Right atrium auricular region (tissue), 2 donors: ENCODE data around the gene PPP3CA. TPM values are rescaled to one million over a fixed set of nuclear protein-coding genes. Genes with fewer than 3 reads are reported as not detected.

Experiments used
- DNase-seq: peaks from one replicate; pipeline ENCODE4 v3.0.0-alpha.2; 2019; ENCODE audit warnings: low spot score
- H3K27ac ChIP-seq, 2 donors: fragments of 200-600 bp; sonication (generic); 1 replicate in 1 of 2; 2 replicates in 1 of 2; pipeline ENCODE4 v1.5.1; 2016 to 2019
- H3K27me3 ChIP-seq, 2 donors: fragments of 200-600 bp; sonication (generic); one replicate each; pipeline versions ENCODE4 v1.5.1 to v1.6.0; 2017 to 2019
- H3K36me3 ChIP-seq: fragments of 200-600 bp; sonication (generic); one replicate; pipeline ENCODE4 v1.5.1; 2016
- H3K4me1 ChIP-seq, 2 donors: fragments of 200-600 bp; sonication (generic); one replicate each; pipeline versions ENCODE4 v1.5.1 to v1.6.0; 2017 to 2019
- H3K4me3 ChIP-seq, 2 donors: fragments of 200-600 bp; sonication (generic); 1 replicate in 1 of 2; 2 replicates in 1 of 2; pipeline ENCODE4 v1.5.1; 2017 to 2019; ENCODE audit warnings: mild to moderate bottlenecking in 1 of 2, moderate library complexity in 1 of 2
- H3K9me3 ChIP-seq, 2 donors: fragments of 200-600 bp; sonication (generic); one replicate each; pipeline ENCODE4 v1.5.1; 2019
- total RNA-seq, 2 donors: library from RNA; depleted of rRNA; stranded (reverse); fragments of >200 nt; gene quantifications; one replicate each; pipeline ENCODE4 v1.1.0, GENCODE V29; 2016
- TF ChIP-seq, protein P1 (sequence below), 2 donors: fragments of 200-600 bp; sonication (generic); IDR thresholded peaks; one replicate each; pipeline ENCODE4 v1.5.1; 2019; ENCODE audit warnings: antibody characterized with exemption in 2 of 2

The PPP3CA gene
- total RNA-seq, 2 donors from 2014 or later: 11.2 to 15.7 TPM

DNA sequence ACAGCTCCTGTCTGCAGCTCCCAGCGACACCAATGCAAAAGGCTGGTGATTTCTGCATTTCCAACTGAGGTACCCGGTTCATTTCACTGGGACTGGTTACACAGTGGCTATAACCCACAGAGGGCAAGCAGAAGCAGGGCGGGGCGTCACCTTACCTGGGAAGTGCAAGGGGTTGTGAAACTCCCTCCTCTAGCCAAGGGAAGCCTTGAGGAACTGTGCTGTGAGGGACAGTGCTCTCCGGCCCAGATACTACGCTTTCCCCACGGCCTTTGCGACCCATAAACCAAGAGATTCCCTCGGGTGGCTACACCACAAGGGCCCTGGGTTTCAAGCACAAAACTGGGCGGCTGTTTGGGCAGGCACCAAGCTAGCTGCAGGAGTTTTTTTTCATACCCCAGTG is 218.9 kb downstream of the PPP3CA start:
- H3K27ac ChIP-seq: no peak overlapping the region
- H3K9me3 ChIP-seq: peaks cover 0 to 1% of the 10 kb centered on the region in 2 donors
- TF ChIP-seq, protein P1, sequence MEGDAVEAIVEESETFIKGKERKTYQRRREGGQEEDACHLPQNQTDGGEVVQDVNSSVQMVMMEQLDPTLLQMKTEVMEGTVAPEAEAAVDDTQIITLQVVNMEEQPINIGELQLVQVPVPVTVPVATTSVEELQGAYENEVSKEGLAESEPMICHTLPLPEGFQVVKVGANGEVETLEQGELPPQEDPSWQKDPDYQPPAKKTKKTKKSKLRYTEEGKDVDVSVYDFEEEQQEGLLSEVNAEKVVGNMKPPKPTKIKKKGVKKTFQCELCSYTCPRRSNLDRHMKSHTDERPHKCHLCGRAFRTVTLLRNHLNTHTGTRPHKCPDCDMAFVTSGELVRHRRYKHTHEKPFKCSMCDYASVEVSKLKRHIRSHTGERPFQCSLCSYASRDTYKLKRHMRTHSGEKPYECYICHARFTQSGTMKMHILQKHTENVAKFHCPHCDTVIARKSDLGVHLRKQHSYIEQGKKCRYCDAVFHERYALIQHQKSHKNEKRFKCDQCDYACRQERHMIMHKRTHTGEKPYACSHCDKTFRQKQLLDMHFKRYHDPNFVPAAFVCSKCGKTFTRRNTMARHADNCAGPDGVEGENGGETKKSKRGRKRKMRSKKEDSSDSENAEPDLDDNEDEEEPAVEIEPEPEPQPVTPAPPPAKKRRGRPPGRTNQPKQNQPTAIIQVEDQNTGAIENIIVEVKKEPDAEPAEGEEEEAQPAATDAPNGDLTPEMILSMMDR (IDR thresholded peaks at IDR 0.05): no peak
- DNase-seq: no peak
- no peaks in the 10 kb centered on the region for H3K36me3 ChIP-seq
- no peak overlapping the region for H3K4me3 ChIP-seq
- peaks cover 0 to 7% of the 10 kb centered on the region in 2 donors for H3K4me1 ChIP-seq
- no peaks in the 10 kb centered on the region for H3K27me3 ChIP-seq

DNA sequence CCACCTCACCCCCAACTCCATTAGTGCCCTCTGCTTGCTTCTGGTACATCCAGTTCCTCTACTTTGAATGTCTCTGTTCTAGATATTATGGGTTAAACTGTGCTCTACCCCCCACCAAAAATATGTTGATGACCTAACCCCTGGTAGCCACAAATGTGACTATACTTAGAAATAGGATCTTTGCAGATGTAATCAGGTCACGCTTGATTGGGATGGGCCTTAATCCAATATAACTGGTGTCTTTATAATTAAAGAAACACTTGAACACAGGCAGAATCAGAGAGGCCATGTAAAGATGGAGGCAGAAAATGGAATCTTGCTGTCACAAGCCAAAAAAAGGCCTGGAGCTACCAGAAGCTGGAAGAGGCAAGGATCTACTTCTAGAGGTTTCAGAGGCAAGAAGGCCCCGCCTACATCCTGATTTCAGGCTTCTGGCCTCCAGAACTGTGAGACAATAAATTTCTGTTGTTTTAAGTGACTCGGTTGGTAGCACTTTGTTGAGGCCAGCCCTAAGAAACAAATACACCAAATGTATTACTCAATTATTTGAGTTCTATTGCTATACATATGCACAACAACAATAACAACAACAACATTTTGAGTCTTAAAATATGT is 220.0 kb downstream of the PPP3CA start:
- Histone ChIP-seq H3K27ac (no peak overlapping the region), H3K4me1 (peaks cover 0 to 7% of the 10 kb centered on the region in 2 donors), H3K36me3 (no peaks in the 10 kb centered on the region), H3K4me3 (no peak overlapping the region), H3K9me3 (no peaks in the 10 kb centered on the region), H3K27me3 (no peaks in the 10 kb centered on the region)
- TF ChIP-seq, protein P1 (IDR thresholded peaks at IDR 0.05): no peak
- DNase-seq: no peak

DNA sequence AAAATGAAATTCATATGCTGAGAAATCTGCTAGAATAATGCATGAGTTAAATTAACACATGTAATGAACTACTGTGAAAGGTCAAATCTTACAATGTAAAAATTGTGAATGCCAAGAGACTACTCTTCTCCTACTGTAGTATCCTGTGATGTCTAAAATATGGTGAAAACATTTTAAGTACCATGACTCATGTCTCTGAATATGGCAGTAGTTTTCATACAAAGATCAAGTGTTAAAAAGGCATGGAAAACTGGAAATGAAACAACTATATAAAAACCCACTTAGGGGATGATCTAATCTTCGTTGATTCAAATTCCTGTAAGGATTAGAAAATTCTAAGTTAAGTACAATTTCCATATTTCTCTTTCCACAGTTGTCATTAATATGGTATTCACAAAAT is 221.3 kb downstream of the PPP3CA start:
- H3K4me1 ChIP-seq: peaks cover 0 to 7% of the 10 kb centered on the region in 2 donors
- TF ChIP-seq, protein P1 (IDR thresholded peaks at IDR 0.05): no peak
- no peaks in the 10 kb centered on the region for H3K27me3 ChIP-seq
- H3K4me3 ChIP-seq: no peak overlapping the region
- H3K36me3 ChIP-seq: no peaks in the 10 kb centered on the region
- no peak overlapping the region for H3K27ac ChIP-seq
- no peaks in the 10 kb centered on the region for H3K9me3 ChIP-seq
- DNase-seq: no peak

DNA sequence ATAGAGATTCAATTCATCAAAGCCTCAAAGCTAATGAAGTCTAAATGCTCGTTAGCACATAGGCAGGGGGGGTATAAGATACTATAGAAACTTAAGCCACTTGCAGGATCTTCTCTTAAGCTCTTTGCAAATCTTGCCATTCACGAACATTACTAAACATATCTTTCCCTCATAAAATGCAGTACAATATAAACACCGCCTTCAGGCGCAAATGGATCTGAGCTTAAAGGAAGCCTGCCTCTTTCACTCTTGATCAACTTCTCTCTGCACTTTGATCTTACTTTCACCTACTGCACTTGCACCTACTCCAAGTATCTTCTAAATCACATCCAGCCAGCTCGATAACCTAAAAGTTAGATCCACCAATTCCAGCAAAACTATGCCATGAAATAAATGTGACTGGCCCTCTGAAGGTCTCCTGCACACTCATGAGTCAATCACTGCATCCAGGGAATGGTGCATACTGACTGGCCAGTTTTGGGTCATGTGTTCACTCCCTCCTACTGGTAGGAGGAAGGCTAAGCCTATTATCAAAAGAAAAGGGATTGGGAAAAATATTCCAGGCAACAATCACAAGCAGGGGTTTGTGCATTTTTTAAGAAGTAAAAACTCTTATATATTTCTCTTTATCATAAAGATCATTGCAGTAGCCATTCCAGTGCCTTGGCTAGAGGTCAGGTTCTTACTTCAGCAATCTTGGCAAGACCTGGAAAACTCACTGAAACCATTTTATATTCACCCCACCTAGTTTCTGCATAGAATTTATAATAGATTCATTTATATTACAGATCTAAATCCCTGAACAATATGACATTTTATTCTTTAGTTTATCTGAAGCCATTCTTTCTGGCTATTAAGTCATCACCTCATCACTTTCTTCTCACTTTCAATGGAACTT is 222.0 kb downstream of the PPP3CA start:
- DNase-seq: no peak
- TF ChIP-seq, protein P1 (IDR thresholded peaks at IDR 0.05): no peak
- H3K27me3 ChIP-seq: no peaks in the 10 kb centered on the region
- H3K27ac ChIP-seq: no peak overlapping the region
- H3K9me3 ChIP-seq: no peaks in the 10 kb centered on the region
- H3K4me1 ChIP-seq: peaks cover 0 to 7% of the 10 kb centered on the region in 2 donors
- no peaks in the 10 kb centered on the region for H3K36me3 ChIP-seq
- no peak overlapping the region for H3K4me3 ChIP-seq

DNA sequence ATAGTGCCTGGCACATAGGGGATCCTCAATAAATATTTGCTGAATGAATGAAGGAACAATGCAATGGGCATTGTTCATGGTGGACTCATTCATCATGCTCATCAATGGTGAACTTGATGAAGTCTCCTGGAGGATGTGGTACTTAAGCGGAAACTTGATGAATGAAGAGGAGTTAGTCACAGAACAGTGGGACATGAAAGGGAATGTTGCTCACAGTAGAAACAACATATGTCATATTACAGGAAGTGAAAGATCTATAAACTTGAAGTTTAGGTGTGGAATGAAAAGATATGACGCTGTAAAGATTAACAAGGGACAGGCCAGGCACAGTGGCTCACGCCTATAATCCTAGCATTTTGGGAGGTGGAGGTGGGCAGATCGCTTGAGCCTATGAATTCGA is 224.1 kb downstream of the PPP3CA start:
- Histone ChIP-seq H3K4me1 (peaks cover 0 to 7% of the 10 kb centered on the region in 2 donors), H3K36me3 (no peaks in the 10 kb centered on the region), H3K27me3 (no peaks in the 10 kb centered on the region), H3K9me3 (no peaks in the 10 kb centered on the region), H3K4me3 (no peak overlapping the region), H3K27ac (no peak overlapping the region)
- no peak for DNase-seq
- TF ChIP-seq, protein P1 (IDR thresholded peaks at IDR 0.05): no peak
